NT2/D1 (cell line): Measurements from ENCODE around the gene ZPLD1.

Experiments
- DNase-seq: peaks from one replicate; pipeline ENCODE4 v3.0.0-alpha.2; 2011; ENCODE audit warnings: low read depth, low spot score
- H3K27me3 ChIP-seq: 2 replicates; pipeline ENCODE4 v1.6.0; 2011; ENCODE audit warnings: mild to moderate bottlenecking; ENCODE audit not compliant: insufficient read length, insufficient read depth
- H3K36me3 ChIP-seq: 2 replicates; pipeline ENCODE4 v1.6.1; 2011; ENCODE audit warnings: mild to moderate bottlenecking, low read length, mixed read lengths; ENCODE audit not compliant: insufficient read depth, insufficient read length
- H3K4me1 ChIP-seq: 2 replicates; pipeline ENCODE4 v1.5.1; 2011; ENCODE audit not compliant: insufficient read depth, insufficient read length
- H3K4me3 ChIP-seq: 2 replicates; pipeline ENCODE4 v1.5.1; 2011; ENCODE audit warnings: low read depth; ENCODE audit not compliant: insufficient read length
- H3K9ac ChIP-seq: 2 replicates; pipeline ENCODE4 v1.6.0; 2011; ENCODE audit warnings: low read depth; ENCODE audit not compliant: insufficient read length
- H3K9me3 ChIP-seq: 2 replicates; pipeline ENCODE4 v1.5.1; 2011; ENCODE audit warnings: mild to moderate bottlenecking, low read length; ENCODE audit not compliant: insufficient read depth
- SUZ12 ChIP-seq: IDR thresholded peaks from 2 replicates; pipeline ENCODE4 v1.6.1; 2011; ENCODE audit not compliant: insufficient read length, insufficient read depth; ENCODE audit errors: extremely low read depth
- YY1 ChIP-seq: IDR thresholded peaks from 2 replicates; pipeline ENCODE4 v1.6.1; 2011; ENCODE audit not compliant: insufficient read length, insufficient read depth
- ZNF274 ChIP-seq: IDR thresholded peaks from 2 replicates; pipeline ENCODE4 v1.6.1; 2011; ENCODE audit warnings: mild to moderate bottlenecking, low read depth, low read length

ZPLD1 gene

DNA sequence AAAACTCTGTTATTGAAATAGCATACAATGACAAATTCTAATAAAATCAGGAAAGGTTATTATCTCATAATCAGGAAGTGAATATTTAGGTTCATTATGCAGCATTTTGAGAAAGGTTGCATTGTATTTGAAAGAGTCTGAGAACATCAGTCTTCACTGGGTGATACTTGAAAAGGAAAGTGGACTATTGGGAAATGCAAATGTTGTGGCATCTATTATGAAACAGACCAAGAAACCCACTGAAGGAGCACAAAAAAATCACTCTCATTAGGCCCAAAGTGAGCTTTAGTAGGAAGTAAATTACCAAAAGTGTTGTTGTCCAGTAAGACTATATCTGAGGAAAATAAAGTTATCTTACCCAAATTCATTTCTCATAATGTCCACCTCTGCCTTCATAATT, 90.8 kb downstream of the ZPLD1 start:
- no peak for DNase-seq
- Histone ChIP-seq H3K27me3 (no peaks in the 10 kb centered on the region), H3K9ac (no peak overlapping the region), H3K4me3 (no peak overlapping the region), H3K4me1 (no peaks in the 10 kb centered on the region), H3K36me3 (no peaks in the 10 kb centered on the region), H3K9me3 (no peaks in the 10 kb centered on the region)
- no peak for TF ChIP-seq ZNF274
- TF ChIP-seq YY1, result no peak
- no peak for TF ChIP-seq SUZ12

DNA sequence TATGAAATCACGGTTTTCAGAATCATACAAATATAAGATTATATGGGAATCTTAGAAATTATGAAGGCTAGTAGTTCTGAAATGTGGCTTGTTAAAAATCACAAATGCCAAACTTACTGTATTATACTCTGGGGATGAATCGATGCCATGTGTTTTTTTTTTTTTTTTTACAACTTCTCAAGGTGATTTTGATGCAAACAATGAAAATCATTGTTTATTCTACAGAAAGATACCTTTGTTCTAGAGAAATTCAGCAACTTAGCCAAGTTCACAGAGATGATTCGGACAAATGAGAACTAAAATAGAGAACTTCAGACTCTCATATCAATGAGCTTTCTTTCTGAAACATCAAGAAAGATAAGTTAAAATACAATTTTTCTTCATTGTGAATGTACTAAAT, 92.0 kb downstream of the ZPLD1 start:
- no peaks in the 10 kb centered on the region for H3K4me1 ChIP-seq
- H3K36me3 ChIP-seq, result no peaks in the 10 kb centered on the region
- DNase-seq, result no peak
- no peaks in the 10 kb centered on the region for H3K27me3 ChIP-seq
- no peak overlapping the region for H3K4me3 ChIP-seq
- H3K9me3 ChIP-seq, result no peaks in the 10 kb centered on the region
- no peak overlapping the region for H3K9ac ChIP-seq
- TF ChIP-seq YY1 (no peak), SUZ12 (no peak), ZNF274 (no peak)

DNA sequence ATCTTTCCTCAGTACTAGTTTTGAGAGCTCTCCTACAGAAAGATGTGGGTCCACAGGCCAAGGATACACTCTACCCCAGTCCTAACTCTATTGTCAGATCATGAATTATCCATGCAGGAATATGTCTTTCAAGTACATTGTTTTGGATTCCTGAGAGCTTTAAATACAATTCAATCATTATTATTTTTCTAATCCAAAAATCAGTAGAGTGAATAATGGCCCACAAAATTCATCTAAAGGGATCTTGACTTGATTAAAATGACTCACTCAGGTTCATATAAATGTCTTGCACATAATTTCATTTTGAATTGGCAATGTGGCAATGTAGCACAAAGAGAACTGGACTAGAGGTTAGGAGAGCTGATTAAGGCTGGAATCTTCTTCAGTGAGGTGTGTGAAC, 93.9 kb downstream of the ZPLD1 start:
- Histone ChIP-seq H3K9me3 (no peaks in the 10 kb centered on the region), H3K27me3 (no peaks in the 10 kb centered on the region), H3K4me1 (no peaks in the 10 kb centered on the region), H3K9ac (no peak overlapping the region), H3K36me3 (no peaks in the 10 kb centered on the region), H3K4me3 (no peak overlapping the region)
- TF ChIP-seq YY1 (no peak), SUZ12 (no peak), ZNF274 (no peak)
- no peak for DNase-seq
